Adrenal gland (tissue), 12 donors: ENCODE results near the gene KCNJ6. TPM values are rescaled to one million over a fixed set of nuclear protein-coding genes. Genes with fewer than 3 reads are reported as not detected.

ENCODE experiments used
- DNase-seq, 7 donors: peaks; one replicate each; pipeline ENCODE4 v3.0.0-alpha.2; 2019 to 2020
- H3K27ac ChIP-seq, 5 donors: fragments of 200-600 bp; sonication (generic) in 4 of 5; 1 replicate in 3 of 5; 2 replicates in 2 of 5; pipeline versions ENCODE4 v1.5.1 to v1.8.0; 2016 to 2020; ENCODE audit warnings: mild to moderate bottlenecking in 1 of 5
- H3K27me3 ChIP-seq: fragments of 200-600 bp; 2 replicates; pipeline ENCODE4 v1.8.0; 2021
- H3K36me3 ChIP-seq, 2 donors: fragments of 200-600 bp; replicated peaks in 1 of 2; 1 replicate in 1 of 2; 2 replicates in 1 of 2; pipeline versions ENCODE4 v1.5.1 to v1.8.0; 2018 to 2022
- H3K4me1 ChIP-seq, 2 donors: fragments of 200-600 bp; replicated peaks in 1 of 2; 1 replicate in 1 of 2; 2 replicates in 1 of 2; pipeline versions ENCODE4 v1.5.1 to v1.8.0; 2018 to 2021
- H3K4me3 ChIP-seq, 4 donors: fragments of 200-600 bp; sonication (generic) in 3 of 4; one replicate each; pipeline ENCODE4 v1.5.1; 2016 to 2018
- H3K9me3 ChIP-seq, 3 donors: fragments of 200-600 bp; sonication (generic) in 1 of 3; replicated peaks in 1 of 3; 1 replicate in 2 of 3; 2 replicates in 1 of 3; pipeline versions ENCODE4 v1.5.1 to v1.8.0; 2016 to 2021
- POLR2A ChIP-seq, 2 donors: fragments of 450-650 bp; IDR thresholded peaks; one replicate each; pipeline ENCODE4 v1.6.1; 2017; ENCODE audit warnings: antibody characterized with exemption in 2 of 2, mild to moderate bottlenecking in 2 of 2, moderate library complexity in 1 of 2
- WGBS, 4 donors: extraction: QIAGEN DNeasy Blood & Tissue Kit in 2 of 4; methylation state at CpG; one replicate each; pipeline versions ENCODE4 v1.1.5 to v1.1.7; 2013 to 2017; 5-methylcytosine and 5-hydroxymethylcytosine counted together
- intact Hi-C, 2 donors: fragments of 100-400 bp; cut with DNase I; formaldehyde crosslinking; loops; one replicate each; pipeline versions ENCODE4 v1.14.1 to v1.15.0; 2022 to 2023
- polyA plus RNA-seq, 3 donors: library from polyadenylated mRNA; stranded (reverse); fragments of 200-250 nt in 2 of 3; fragments of 350-450 nt in 1 of 3; fragmentation: Illumina TruSeq in 1 of 3; extraction: RNeasy Lipid Tissue Mini Kit (QIAGEN cat#74804) in 1 of 3; gene quantifications; one replicate each; pipeline ENCODE4 v1.2.3, GENCODE V29; 2013 to 2014
- total RNA-seq, 9 donors: library from RNA; depleted of rRNA in 4 of 9; stranded (reverse); fragments of >200 nt in 4 of 9; fragments of 120-200 nt in 1 of 9; fragmentation: NEBNext Ultra II Directional in 1 of 9; extraction: Animal tissue kit (Norgen Biotek cat#: 25700) in 1 of 9; gene quantifications; one replicate each; pipeline versions ENCODE4 v1.1.0 to v1.2.4, GENCODE V29; 2013 to 2023
- TF ChIP-seq, protein P1 (sequence below), 6 experiments: fragments of 450-650 bp in 4 of 6; fragments of 200-600 bp in 2 of 6; sonication (generic) in 1 of 6; IDR thresholded peaks; 1 replicate in 5 of 6; 2 replicates in 1 of 6; pipeline versions ENCODE4 v1.5.1 to v1.8.0; 2016 to 2021; ENCODE audit warnings: antibody characterized with exemption in 6 of 6, mild to moderate bottlenecking in 2 of 6, moderate library complexity in 1 of 6
- donor health status: healthy with polysubstance abuse.
- donor health status: Bipolar disorder and iron deficiency.
- donor health status: DM: yes; HTN: yes; CAD: no.
- donor health status: DM: no; HTN: no; CAD: no.
- donor health status: DM: no; HTN: no; CAD: no.
- donor health status: DM: yes; HTN: yes; CAD: no.

KCNJ6 gene
- total and polyA plus RNA-seq, 12 donors: 0.03 to 0.60 (median 0.07) TPM; not detected in 4

DNA sequence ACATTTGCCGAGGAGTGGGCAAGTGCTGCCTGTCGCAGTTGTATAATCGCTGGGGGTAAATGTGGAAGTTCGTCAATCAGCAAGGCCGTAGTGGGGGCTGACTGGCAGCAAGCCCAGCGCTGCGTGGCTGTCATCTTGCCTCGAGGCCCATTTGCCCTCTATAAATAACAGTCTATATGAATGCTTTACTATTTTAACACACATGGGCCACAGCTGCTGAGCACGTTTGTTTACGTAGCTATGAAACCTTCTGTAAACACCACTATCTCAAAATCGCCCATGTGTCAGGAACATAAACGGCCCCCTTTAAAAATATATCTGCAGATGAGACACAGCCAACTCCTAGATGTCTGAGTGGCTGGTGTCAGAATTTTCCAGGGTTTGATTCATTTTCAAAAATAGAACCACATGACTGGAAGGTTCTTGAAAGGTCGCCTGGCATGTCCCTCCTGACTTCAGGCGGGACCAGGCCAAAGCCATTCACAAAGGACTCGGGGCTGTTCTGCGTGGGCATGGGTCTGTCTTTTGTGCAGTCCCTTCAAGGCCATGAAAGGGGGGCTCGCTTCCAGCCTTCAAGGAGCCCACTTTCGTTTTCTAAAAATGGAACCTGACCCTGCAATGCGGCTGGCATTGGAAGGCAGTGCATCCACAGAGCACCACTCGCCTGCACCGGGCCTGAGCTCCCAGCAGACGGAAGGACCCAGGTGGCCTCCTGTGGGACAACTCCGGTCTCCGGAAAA is 205.5 kb downstream of the KCNJ6 start:
- no peak overlapping the region for H3K4me3 ChIP-seq
- H3K4me1 ChIP-seq: no peaks in the 10 kb centered on the region
- H3K9me3 ChIP-seq: no peaks in the 10 kb centered on the region
- peaks cover 3% of the 10 kb centered on the region for H3K27me3 ChIP-seq
- no peak for DNase-seq
- H3K27ac ChIP-seq: no peak overlapping the region
- WGBS, 4 donors: 48 to 57% (median 53%) methylated on average over 8 to 24 of the region's 24 CpGs
- intact Hi-C loops: loop anchor here in 1 of 2 donors (5.0 to 10.0 kb wide), 3 partner anchors 204 to 644 kb away; partner anchors contain the start of gene KCNJ6
- H3K36me3 ChIP-seq: no peaks in the 10 kb centered on the region
- no peak for TF ChIP-seq POLR2A (IDR thresholded peaks at IDR 0.05)
- TF ChIP-seq, protein P1, sequence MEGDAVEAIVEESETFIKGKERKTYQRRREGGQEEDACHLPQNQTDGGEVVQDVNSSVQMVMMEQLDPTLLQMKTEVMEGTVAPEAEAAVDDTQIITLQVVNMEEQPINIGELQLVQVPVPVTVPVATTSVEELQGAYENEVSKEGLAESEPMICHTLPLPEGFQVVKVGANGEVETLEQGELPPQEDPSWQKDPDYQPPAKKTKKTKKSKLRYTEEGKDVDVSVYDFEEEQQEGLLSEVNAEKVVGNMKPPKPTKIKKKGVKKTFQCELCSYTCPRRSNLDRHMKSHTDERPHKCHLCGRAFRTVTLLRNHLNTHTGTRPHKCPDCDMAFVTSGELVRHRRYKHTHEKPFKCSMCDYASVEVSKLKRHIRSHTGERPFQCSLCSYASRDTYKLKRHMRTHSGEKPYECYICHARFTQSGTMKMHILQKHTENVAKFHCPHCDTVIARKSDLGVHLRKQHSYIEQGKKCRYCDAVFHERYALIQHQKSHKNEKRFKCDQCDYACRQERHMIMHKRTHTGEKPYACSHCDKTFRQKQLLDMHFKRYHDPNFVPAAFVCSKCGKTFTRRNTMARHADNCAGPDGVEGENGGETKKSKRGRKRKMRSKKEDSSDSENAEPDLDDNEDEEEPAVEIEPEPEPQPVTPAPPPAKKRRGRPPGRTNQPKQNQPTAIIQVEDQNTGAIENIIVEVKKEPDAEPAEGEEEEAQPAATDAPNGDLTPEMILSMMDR (IDR thresholded peaks at IDR 0.05): no peak

DNA sequence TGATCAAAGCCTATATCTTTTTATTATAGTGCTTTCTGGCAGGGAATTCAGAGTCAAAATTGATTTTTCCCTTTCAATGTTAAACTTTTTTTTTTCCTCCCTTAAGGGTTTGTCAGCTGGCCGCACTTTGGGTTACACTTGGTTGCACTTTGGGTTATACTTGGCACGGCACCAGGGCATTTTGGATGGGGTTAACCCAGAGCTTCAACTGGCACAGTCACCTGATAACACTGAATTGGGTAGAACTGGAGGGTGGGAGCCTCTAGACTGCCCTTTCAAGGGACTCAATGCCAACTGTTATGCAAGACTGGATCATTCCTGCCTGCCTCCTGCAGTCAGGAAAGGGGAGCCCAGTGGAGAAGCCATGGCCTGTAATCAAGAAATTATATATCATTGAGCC is 211.5 kb downstream of the KCNJ6 start:
- WGBS, 4 donors: 76 to 84% (median 80%) methylated on average over 2 of the region's 2 CpGs
- Histone ChIP-seq H3K4me3 (no peak overlapping the region), H3K4me1 (no peaks in the 10 kb centered on the region), H3K36me3 (no peaks in the 10 kb centered on the region), H3K27ac (no peak overlapping the region), H3K9me3 (no peaks in the 10 kb centered on the region), H3K27me3 (no peaks in the 10 kb centered on the region)
- intact Hi-C loops: no loop called here
- TF ChIP-seq, protein P1 (IDR thresholded peaks at IDR 0.05): no peak
- TF ChIP-seq POLR2A (IDR thresholded peaks at IDR 0.05): no peak
- no peak for DNase-seq

DNA sequence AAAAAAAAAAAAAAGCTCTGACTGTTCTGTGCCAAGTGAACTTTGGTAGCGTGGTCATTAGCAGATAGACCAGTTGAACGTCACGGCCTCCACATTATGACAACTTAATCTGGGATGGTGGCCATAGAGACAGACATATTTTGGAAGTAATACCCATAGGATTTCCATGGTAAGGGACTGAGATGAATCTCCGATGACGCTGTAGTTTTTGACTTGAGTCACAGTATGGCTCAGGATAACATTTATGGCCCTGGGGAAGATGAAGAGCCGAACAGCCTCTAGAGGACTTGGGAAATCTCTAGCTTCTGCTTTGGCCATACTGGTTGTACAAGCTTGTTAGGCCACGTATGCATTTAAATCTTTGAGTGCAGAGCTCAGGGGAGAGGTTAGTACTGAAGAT is 214.0 kb downstream of the KCNJ6 start:
- Histone ChIP-seq H3K4me3 (no peak overlapping the region), H3K4me1 (no peaks in the 10 kb centered on the region), H3K27me3 (no peaks in the 10 kb centered on the region), H3K36me3 (no peaks in the 10 kb centered on the region), H3K9me3 (no peaks in the 10 kb centered on the region), H3K27ac (no peak overlapping the region)
- 86 to 89% (median 88%) methylated on average over 7 of the region's 7 CpGs for WGBS, 4 donors
- TF ChIP-seq, protein P1 (IDR thresholded peaks at IDR 0.05): no peak
- no peak for TF ChIP-seq POLR2A (IDR thresholded peaks at IDR 0.05)
- no peak for DNase-seq
- intact Hi-C loops: no loop called here

DNA sequence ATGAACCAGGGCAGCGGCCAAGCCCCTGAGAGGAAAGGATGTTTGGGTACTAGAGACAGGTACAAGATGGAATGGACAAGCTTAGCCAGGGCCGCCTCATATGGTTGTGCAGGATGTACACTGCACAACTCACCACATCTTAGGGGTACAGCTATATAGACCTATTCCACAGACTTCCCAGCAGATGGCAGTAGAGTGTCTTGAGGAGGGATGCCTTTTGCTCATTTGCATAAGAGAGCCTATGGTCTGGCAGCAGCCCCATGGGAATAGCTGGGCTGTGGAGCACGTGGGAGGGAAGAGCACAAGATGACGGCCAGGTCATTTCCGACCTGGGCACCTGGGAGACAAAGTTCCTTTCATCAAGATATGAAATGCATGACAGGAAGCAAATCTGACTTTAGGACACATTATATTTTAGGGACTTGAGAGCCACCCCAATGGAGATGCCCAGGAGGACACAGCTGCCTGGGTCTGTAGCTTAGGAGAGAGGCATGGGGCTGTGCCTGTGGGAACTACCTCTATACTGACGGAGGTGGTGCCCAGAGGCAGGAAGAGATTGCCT is 215.5 kb downstream of the KCNJ6 start:
- 45 to 57% (median 50%) methylated on average over 6 of the region's 6 CpGs for WGBS, 4 donors
- Histone ChIP-seq H3K27ac (no peak overlapping the region), H3K4me1 (no peaks in the 10 kb centered on the region), H3K27me3 (no peaks in the 10 kb centered on the region), H3K36me3 (no peaks in the 10 kb centered on the region), H3K4me3 (no peak overlapping the region), H3K9me3 (no peaks in the 10 kb centered on the region)
- TF ChIP-seq, protein P1 (IDR thresholded peaks at IDR 0.05): peak in 5 of 6 experiments; percentile 27 to 63 (median 50)
- TF ChIP-seq POLR2A (IDR thresholded peaks at IDR 0.05): no peak
- intact Hi-C loops: no loop called here
- DNase-seq: peak in 4 of 7 donors; percentile 23 to 27 (median 24)
